Upper lobe of left lung (tissue), 4 donors: ENCODE measurements around the gene MRPL17.

Experiments used
- CTCF ChIP-seq, 6 experiments: fragments of 450-650 bp in 4 of 6; fragments of 200-600 bp in 2 of 6; sonication (generic) in 2 of 6; IDR thresholded peaks; one replicate each; pipeline ENCODE4 v1.5.1; 2016 to 2019; ENCODE audit warnings: antibody characterized with exemption in 6 of 6
- POLR2A ChIP-seq, 4 donors: fragments of 450-650 bp; IDR thresholded peaks; one replicate each; pipeline ENCODE4 v1.5.1; 2016 to 2017; ENCODE audit warnings: antibody characterized with exemption in 4 of 4, mild to moderate bottlenecking in 2 of 4

DNA sequence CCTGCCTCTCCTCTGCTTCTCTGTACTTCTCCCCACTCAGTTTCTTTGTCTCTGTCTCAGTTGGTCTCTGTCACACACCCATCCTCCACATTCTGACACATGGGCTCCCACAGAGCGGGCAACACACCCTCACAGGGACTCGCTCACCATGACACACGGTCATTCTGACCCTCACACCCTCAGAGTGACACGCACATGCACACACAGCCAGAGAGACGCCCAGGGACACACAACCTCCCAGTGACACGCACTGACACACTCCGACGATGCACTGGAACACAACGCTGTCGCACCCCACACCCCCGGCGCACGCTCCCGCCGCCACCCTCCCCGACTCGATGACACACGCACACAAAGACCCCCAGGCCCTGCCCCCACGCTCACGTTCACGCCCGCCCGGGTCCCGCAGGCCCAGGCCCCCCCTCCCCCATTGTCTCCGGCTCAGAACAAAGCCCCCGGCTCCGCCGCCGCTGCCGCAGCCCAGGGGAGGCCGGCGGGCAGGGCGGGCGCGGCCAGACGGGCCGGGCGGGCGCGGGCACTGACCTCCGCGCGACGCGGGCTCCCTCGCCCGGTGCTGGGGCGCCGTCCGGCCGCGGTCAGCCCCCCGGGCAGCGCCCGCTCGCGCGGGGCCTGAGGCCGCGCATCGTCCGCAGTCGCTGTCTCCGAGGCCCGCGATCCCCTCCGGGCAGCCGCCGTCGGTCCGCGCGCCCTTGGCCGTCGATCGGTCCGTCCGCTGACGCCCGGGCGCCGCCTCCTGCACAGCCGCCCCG lies 27.9 kb downstream of the MRPL17 start:
- no peak for TF ChIP-seq POLR2A (IDR thresholded peaks at IDR 0.05)
- peak in 1 of 6 experiments; percentile 16 for TF ChIP-seq CTCF (IDR thresholded peaks at IDR 0.05)
